Adrenal gland (tissue), 12 donors: ENCODE data around the gene ASB1. TPM values are rescaled to one million over a fixed set of nuclear protein-coding genes. Genes with fewer than 3 reads are reported as not detected.
A peak's percentile ranks its signal among the peaks of the same experiment; 100 is the strongest.

ENCODE experiments used
- DNase-seq, 7 donors: peaks; one replicate each; pipeline ENCODE4 v3.0.0-alpha.2; 2019 to 2020
- H3K27ac ChIP-seq, 5 donors: fragments of 200-600 bp; sonication (generic) in 4 of 5; 1 replicate in 3 of 5; 2 replicates in 2 of 5; pipeline versions ENCODE4 v1.5.1 to v1.8.0; 2016 to 2020; ENCODE audit warnings: mild to moderate bottlenecking in 1 of 5
- H3K27me3 ChIP-seq: fragments of 200-600 bp; 2 replicates; pipeline ENCODE4 v1.8.0; 2021
- H3K36me3 ChIP-seq, 2 donors: fragments of 200-600 bp; replicated peaks in 1 of 2; 1 replicate in 1 of 2; 2 replicates in 1 of 2; pipeline versions ENCODE4 v1.5.1 to v1.8.0; 2018 to 2022
- H3K4me1 ChIP-seq, 2 donors: fragments of 200-600 bp; replicated peaks in 1 of 2; 1 replicate in 1 of 2; 2 replicates in 1 of 2; pipeline versions ENCODE4 v1.5.1 to v1.8.0; 2018 to 2021
- H3K4me3 ChIP-seq, 4 donors: fragments of 200-600 bp; sonication (generic) in 3 of 4; one replicate each; pipeline ENCODE4 v1.5.1; 2016 to 2018
- H3K9me3 ChIP-seq, 3 donors: fragments of 200-600 bp; sonication (generic) in 1 of 3; replicated peaks in 1 of 3; 1 replicate in 2 of 3; 2 replicates in 1 of 3; pipeline versions ENCODE4 v1.5.1 to v1.8.0; 2016 to 2021
- CTCF ChIP-seq, 6 experiments: fragments of 450-650 bp in 4 of 6; fragments of 200-600 bp in 2 of 6; sonication (generic) in 1 of 6; IDR thresholded peaks; 1 replicate in 5 of 6; 2 replicates in 1 of 6; pipeline versions ENCODE4 v1.5.1 to v1.8.0; 2016 to 2021; ENCODE audit warnings: antibody characterized with exemption in 6 of 6, mild to moderate bottlenecking in 2 of 6, moderate library complexity in 1 of 6
- POLR2A ChIP-seq, 2 donors: fragments of 450-650 bp; IDR thresholded peaks; one replicate each; pipeline ENCODE4 v1.6.1; 2017; ENCODE audit warnings: antibody characterized with exemption in 2 of 2, mild to moderate bottlenecking in 2 of 2, moderate library complexity in 1 of 2
- WGBS, 4 donors: extraction: QIAGEN DNeasy Blood & Tissue Kit in 2 of 4; methylation state at CpG; one replicate each; pipeline versions ENCODE4 v1.1.5 to v1.1.7; 2013 to 2017; 5-methylcytosine and 5-hydroxymethylcytosine counted together
- intact Hi-C, 2 donors: fragments of 100-400 bp; cut with DNase I; formaldehyde crosslinking; loops; one replicate each; pipeline versions ENCODE4 v1.14.1 to v1.15.0; 2022 to 2023
- polyA plus RNA-seq, 3 donors: library from polyadenylated mRNA; stranded (reverse); fragments of 200-250 nt in 2 of 3; fragments of 350-450 nt in 1 of 3; fragmentation: Illumina TruSeq in 1 of 3; extraction: RNeasy Lipid Tissue Mini Kit (QIAGEN cat#74804) in 1 of 3; gene quantifications; one replicate each; pipeline ENCODE4 v1.2.3, GENCODE V29; 2013 to 2014
- total RNA-seq, 9 donors: library from RNA; depleted of rRNA in 4 of 9; stranded (reverse); fragments of >200 nt in 4 of 9; fragments of 120-200 nt in 1 of 9; fragmentation: NEBNext Ultra II Directional in 1 of 9; extraction: Animal tissue kit (Norgen Biotek cat#: 25700) in 1 of 9; gene quantifications; one replicate each; pipeline versions ENCODE4 v1.1.0 to v1.2.4, GENCODE V29; 2013 to 2023
- donor health status: healthy with polysubstance abuse.
- donor health status: Bipolar disorder and iron deficiency.
- donor health status: DM: yes; HTN: yes; CAD: no.
- donor health status: DM: no; HTN: no; CAD: no.
- donor health status: DM: no; HTN: no; CAD: no.
- donor health status: DM: yes; HTN: yes; CAD: no.

Gene ASB1
- total and polyA plus RNA-seq, 12 donors: 12.2 to 28.8 (median 19.6) TPM

- DNase-seq: no peak
- WGBS, 4 donors: 81 to 95% (median 83%) methylated on average over 2 to 3 of the region's 3 CpGs
- Histone ChIP-seq H3K27me3 (no peaks in the 10 kb centered on the region), H3K36me3 (no peaks in the 10 kb centered on the region), H3K4me1 (no peaks in the 10 kb centered on the region), H3K27ac (no peak overlapping the region), H3K4me3 (no peak overlapping the region), H3K9me3 (no peaks in the 10 kb centered on the region)
- TF ChIP-seq CTCF (IDR thresholded peaks at IDR 0.05) (no peak), POLR2A (IDR thresholded peaks at IDR 0.05) (no peak)
- intact Hi-C loops: loop anchor here in 1 of 2 donors (10.0 kb wide), 1 partner anchor 93 kb away; no protein-coding TSS in a partner anchor
Observed at GRCh38 chr2:238457927-238458324, 31.2 kb downstream of the ASB1 start.

- no peak for TF ChIP-seq POLR2A (IDR thresholded peaks at IDR 0.05)
- TF ChIP-seq CTCF (IDR thresholded peaks at IDR 0.05): no peak
- Histone ChIP-seq H3K9me3 (no peaks in the 10 kb centered on the region), H3K27ac (no peak overlapping the region), H3K4me1 (no peaks in the 10 kb centered on the region), H3K4me3 (no peak overlapping the region), H3K27me3 (no peaks in the 10 kb centered on the region), H3K36me3 (no peaks in the 10 kb centered on the region)
- DNase-seq: no peak
- intact Hi-C loops: loop anchor here in 1 of 2 donors (10.0 kb wide), 1 partner anchor 94 kb away; no protein-coding TSS in a partner anchor
- WGBS, 4 donors: 67 to 82% (median 77%) methylated on average over 11 to 12 of the region's 12 CpGs
Observed at GRCh38 chr2:238458651-238459050, 31.9 kb downstream of the ASB1 start.

GRCh38 chr2:238459081-238459629 lies 32.4 kb downstream of the ASB1 start:
- intact Hi-C loops: loop anchor here in 1 of 2 donors (10.0 kb wide), 1 partner anchor 94 kb away; no protein-coding TSS in a partner anchor
- 66 to 73% (median 69%) methylated on average over 8 of the region's 8 CpGs for WGBS, 4 donors
- peak in 1 of 7 donors; percentile 5 for DNase-seq
- H3K9me3 ChIP-seq: no peaks in the 10 kb centered on the region
- TF ChIP-seq CTCF (IDR thresholded peaks at IDR 0.05): no peak
- H3K27me3 ChIP-seq: no peaks in the 10 kb centered on the region
- H3K4me3 ChIP-seq: no peak overlapping the region
- H3K27ac ChIP-seq: no peak overlapping the region
- no peaks in the 10 kb centered on the region for H3K36me3 ChIP-seq
- no peaks in the 10 kb centered on the region for H3K4me1 ChIP-seq

- Histone ChIP-seq H3K36me3 (no peaks in the 10 kb centered on the region), H3K4me1 (no peaks in the 10 kb centered on the region), H3K27ac (no peak overlapping the region), H3K27me3 (no peaks in the 10 kb centered on the region), H3K9me3 (no peaks in the 10 kb centered on the region), H3K4me3 (no peak overlapping the region)
- intact Hi-C loops: loop anchor here in 1 of 2 donors (5.0 kb wide), 1 partner anchor 104 kb away; no protein-coding TSS in a partner anchor
- no peak for TF ChIP-seq POLR2A (IDR thresholded peaks at IDR 0.05)
- no peak for TF ChIP-seq CTCF (IDR thresholded peaks at IDR 0.05)
- 78 to 100% (median 93%) methylated on average over 1 of the region's 1 CpG for WGBS, 4 donors
- DNase-seq: no peak
Observed at GRCh38 chr2:238461051-238461450, 34.3 kb downstream of the ASB1 start.
